NCI-H510A (cell line): ENCODE measurements around the gene WDR48.

Experiments used
- DNase-seq: peaks from one replicate; lab custom pipeline; 2025; lab: John Stamatoyannopoulos, UW

The WDR48 gene

DNA sequence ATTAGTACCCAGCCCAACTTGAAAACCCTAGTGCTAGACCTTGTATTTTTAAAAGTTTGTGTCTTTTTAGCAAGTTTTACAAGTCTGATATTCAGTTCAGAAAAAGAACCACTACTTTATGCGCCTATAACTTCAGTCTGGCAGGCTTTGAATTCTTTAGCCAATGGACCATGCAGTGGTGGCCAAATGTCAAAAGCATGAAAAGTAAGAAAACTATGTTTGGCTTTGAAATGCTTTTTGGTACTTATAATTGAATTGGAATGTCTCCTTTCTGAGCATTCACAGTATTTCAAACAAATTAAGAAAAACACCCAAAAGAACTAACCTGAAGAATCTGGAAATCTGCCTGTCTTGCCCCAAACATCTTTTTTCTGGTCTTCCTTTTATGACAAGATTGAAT lies 12.8 kb downstream of the WDR48 start:
- DNase-seq = no peak

DNA sequence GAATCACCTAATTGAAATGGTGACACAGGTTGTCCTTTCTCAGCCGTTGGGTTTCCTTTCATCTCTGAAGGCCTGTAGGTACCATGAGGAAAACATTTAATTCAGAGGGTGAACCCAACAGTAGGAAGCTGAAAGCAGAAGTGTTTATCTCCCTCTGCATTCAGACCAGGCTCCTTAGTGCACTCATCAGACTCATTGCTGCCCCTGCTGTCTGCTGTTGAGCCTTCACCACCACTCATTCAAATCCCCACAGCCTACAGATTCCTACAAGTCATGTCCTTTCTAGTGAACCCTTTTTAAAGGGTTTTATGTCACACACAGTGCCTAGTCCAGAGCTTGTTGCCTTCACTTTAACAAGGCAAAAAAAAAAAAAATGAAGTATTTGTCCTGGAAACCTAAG lies 13.4 kb downstream of the WDR48 start:
- DNase-seq = no peak

DNA sequence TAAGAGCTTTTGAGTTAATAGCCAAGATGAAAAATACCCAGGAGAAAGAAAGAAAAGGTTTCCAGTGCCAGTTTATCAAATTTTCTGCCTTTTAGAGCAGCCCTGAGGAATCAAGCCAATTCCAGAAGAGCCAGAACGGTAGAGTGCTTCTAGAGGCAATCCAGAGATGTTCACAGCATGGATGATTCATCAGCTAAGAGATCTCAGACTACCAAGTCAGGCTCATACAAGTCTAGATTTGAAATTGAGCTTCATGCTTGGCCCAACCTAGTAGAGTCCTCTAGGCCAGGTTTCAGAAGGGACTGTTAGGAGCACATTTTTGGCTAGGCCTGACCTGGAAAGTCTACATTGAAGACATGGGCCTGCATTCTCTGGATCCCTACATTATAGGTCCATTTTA lies 15.5 kb downstream of the WDR48 start:
- DNase-seq = no peak

DNA sequence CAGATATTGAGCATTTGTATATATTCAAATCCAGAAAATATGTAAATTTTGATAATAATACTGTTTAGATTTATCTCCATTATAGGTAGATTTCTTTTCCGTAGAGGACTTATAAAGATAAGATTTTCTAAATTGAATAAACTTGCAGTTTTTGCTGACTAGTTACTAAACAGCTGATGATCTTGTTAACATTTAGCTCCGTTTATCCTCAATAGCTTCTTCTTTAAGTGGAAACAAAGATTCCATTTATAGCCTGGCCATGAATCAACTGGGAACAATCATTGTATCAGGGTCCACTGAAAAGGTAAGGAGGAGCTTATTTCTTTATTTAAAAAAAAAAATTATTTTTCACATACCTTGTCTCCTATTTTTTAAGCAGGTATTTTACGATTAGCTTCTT lies 16.7 kb downstream of the WDR48 start:
- no peak for DNase-seq

DNA sequence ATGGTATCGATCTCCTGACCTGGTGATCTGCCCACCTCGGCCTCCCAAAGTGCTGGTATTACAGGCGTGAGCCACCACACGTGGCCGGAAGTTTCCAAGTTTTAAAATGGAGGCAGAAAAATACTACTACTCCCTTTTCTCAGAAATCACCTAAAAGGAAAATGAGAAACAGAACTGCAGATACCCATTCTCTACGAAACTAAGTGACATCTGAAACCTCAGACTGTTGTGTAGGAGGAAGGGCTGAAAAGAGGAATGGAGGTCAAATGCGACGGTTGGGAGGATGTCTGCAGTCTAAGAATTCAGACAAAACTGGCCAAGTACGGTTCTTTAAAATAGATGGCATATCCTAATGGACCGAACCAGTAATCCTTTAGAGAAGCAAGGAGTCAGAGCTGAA lies 24.1 kb downstream of the WDR48 start:
- DNase-seq = no peak

DNA sequence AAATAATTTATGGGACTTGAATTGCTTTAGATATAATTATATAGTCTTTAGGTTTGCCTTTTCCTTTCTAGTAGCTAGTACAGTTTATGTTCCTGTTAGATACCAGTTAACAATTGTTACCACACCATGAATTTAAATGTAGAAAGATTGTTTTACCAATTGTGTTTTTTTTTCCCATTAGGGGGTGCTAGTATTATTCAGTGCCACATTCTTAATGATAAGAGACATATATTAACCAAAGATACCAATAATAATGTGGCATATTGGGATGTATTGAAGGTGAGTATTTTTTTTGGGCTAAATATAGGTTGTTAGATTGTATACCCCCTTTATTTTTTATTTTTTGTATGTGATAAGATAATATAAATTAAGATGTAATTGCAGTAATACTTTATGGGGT lies 27.7 kb downstream of the WDR48 start:
- DNase-seq = no peak

DNA sequence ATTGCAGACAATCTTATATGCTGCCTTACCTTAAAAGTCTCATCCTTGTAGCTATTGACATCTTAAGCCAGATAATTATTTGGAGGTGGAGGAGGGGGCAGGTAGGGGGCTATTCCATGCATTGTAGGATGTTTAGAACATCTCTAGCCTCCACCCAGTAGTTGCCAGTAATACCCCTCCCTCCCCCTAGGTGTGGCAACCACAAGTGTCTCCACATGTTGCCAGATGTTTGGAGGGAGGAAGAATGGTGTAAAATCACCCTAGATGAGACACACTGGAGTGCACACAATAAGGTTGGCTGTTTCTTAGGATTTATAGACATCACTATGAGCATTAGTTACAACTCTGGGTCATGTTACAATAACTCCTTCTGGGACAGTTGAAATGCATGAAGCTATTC lies 28.2 kb downstream of the WDR48 start:
- no peak for DNase-seq

DNA sequence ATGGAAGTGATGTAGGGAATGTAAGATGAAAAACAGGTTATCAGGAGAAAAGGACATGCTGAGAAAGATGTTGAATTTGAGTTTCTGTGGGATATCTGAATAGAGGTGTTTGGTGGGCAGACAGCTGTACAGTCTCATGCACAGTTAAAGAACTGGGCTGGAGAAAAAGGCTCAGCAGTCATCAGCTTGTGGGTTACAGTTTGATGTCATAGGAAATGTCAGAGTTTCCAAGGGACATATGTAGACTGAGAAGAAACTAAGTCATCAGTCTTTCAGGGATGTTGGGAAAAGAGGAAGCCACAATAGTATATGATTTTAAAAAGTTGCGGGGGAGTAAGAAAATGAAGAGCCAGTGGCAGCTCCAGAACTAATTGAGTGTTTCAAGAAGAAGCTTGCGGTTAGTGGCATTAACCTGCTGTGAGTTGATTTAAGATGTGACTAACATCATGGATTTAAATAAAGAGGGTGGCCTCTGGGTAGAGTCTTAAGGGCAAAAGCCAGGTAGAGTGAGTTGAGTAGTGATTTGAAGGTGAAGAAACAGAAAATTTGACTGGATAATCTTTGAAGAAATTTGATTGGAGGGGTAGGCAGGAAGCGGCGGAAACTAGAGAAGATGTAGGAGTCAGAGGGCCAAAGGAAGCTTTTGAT lies 31.0 kb downstream of the WDR48 start:
- DNase-seq = no peak

DNA sequence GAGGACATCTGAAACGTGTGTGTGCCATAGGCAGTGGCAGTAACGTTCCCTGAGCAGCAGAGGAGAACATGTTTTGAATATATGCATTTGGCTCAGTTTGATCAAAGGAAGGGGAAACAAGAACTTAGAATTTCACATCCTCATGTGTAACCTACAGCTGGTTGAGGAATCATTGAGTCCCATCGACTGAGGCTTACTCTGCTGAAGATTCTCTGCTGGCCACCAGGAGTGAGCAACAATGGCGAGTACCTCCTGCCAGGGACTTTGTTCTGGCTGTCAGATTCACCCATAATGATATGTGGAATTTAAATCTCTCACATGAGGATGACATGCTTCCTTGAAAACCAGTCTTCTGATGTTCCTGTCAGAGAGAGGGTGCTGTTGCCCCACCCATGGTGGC lies 34.3 kb downstream of the WDR48 start:
- DNase-seq = no peak

DNA sequence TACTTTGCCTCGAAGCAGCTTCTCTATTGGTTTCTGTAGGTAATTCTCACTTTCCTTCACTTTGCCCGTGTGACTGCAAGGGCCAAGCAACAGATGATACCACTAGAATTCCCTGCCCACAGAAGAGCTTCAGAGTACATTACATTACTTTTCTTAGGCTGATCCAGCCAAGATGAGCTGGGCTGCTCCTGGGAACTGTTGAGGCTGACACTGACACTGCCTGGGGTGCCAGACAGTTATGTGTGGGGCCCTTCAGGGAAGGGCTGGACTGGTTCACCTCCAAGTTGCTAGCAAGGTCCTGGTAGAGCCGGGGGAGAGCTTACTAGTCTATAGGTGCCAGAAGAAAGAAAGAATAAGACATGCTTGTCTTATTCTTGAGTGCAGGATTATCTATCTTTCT lies 36.6 kb downstream of the WDR48 start:
- no peak for DNase-seq

DNA sequence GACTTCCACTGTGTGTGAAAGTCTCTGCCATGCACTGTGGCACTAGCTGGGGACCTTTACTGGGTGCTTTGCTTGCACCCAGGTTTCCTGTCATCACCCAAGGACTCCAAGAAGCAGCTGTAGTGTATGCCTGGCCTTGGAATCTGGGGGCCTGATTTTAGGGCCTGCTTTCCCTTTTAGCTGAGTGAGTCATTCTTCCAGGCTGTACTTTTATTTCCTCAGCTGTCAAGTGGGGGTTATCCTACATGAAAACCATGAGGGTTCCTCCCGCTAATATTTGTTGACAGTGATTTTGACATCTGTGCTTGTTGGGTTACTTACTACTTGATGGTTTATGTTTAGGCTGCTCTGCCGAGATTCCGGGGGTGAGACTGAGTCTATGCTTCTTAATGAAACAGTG lies 37.1 kb downstream of the WDR48 start:
- no peak for DNase-seq

DNA sequence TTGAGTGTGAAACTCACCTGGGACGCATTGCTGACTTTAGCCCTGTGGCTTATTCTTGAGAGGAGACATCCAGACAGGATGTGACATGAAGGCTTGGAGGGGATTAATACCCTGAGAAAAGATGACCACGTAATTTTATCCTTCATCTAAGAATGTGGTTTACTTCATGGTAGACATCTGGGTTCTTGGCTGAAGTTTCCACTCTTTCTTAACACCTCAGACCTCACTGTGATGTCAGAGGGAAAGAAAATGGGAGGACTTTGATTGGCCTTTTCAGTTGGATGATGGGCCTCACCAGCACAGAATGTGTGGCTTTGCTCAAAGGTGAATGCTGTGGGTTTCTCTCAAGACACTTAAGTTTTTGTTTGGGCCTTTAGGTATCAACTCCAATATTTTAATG lies 39.1 kb downstream of the WDR48 start:
- DNase-seq = no peak

DNA sequence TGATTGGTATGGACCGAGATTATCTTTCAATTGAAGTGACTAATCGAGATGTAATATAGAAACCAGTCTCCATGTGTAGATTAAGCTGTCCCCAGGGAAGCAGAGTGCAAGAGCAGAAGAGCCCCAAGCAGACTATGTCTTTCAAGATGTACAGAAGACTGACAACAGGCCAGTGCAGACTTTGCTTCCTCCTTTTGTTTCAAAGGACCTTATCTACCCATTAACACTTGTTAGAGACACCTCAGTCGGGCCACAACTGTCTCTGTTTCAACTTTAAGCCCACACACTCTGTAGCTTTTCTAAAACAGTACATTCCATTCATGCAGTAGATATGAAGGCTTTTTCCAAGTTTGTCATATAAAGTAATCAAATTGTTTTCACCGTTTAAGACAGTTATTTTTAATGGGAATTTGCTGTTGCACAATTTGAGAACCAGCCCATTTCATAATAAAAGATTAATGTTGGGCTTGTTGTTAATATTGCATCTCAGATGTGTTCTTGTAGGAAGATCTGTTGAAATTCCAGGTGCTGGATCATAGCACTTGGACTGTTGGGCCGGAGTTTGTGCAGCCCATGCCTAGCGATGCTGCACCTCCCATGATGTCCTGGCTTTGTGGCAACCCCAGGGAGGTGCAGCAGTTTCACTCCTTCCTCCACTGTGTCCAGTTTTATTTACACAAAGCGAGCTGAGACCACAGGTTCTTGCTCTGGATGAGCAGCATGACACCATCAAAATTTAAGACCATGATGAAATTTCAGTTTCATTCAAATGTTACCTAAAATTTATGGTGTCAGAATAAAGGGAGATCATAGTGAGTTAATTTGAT lies 43.2 kb downstream of the WDR48 start:
- DNase-seq = no peak

DNA sequence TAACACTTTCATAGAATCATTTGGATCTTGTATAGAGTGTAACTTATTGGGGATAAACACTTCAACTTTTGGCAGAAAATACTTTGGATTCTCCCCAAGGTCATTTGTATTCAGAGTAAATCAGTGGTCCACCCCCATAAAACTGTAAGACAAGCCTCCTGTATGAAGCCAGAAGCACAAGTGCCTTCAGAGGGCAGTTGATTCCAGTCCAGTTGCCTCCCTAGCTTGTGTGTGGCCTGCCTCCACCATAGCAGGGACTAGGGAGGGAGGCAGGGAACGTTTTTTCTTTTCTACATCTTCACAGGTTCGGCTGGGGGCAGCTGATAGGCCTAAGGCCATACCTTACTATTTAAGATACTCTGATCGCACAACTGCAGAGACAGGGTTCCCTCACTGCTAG lies 44.0 kb downstream of the WDR48 start:
- DNase-seq = no peak

DNA sequence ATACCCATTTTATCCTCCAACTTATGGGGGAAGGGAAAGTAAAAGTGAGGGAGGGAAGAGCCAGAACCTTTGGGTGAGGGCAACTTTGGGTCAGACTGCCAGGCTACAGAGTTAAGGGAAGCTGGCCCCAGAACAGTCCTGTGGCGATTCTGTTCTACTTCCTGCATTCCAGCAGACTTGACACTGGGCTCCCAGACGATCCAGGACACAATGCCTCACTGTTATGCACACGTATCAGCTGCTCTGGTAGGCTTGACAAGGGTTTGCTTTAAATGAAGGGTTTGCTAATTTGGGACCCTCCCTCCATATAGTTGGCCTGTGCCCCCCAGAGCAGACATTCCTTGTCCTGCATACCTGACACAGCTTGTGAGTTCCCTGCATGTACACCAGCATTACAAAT lies 45.0 kb downstream of the WDR48 start:
- DNase-seq = no peak

DNA sequence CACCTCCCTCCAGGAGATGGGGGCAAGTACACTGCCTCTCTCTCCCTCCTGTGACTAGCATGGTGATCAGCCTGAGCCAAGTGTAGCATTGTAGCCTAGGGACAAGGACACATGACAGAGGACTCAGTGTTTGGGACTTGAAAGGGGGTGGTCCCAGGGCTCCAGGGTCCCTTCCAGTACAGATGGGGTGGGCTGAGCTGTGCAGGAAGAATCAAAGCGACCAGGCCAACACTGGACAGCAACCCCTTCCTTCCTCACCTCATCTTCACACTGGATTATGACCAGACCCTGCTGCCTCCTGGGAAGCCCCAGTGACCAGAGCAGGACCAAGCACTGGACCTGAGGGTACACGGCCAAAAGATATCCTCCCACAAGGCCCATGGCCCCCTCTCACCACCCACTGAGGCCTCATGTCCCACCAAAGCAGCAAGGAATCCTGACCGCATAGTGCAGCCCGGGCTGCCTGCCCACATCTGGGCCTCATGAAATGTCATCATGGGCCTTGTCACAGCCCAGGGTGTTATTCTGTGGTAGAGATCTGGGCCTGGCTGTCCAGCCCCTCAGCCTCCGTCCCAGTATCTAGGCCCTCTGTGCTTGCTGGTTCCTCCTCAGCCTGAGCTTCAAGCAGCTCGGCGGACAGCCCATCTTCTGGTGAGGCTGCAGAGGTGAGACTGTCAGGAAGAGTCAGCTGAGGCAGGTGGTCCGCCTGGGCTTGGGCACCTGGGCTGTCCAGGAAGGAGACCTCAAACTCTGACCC lies 46.1 kb downstream of the WDR48 start:
- DNase-seq = no peak

DNA sequence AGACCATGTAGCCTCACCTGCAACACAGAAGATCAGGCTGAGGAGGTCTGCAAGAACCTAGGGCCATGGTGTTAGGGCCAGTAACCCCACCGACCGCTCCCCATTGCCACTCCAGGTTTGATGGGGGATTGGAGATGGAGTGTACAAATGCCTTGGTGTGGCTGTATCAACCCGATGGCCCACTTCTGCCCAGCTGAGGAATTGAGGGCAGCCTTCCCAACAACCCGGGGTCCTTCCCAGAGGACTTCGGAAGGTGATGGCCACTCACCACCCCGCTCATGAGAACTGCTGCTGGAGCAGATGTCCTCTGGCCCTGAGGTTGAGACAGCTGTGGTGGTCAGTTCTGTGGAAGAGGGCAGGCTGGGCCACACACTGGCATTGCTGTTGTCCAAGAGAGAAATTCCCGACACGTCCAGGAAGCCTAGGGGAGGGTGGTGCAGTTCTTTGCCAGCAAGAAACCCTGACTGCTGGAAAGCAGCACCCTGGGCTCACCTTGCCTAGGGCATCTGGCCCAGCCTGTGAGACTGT lies 46.7 kb downstream of the WDR48 start:
- no peak for DNase-seq

DNA sequence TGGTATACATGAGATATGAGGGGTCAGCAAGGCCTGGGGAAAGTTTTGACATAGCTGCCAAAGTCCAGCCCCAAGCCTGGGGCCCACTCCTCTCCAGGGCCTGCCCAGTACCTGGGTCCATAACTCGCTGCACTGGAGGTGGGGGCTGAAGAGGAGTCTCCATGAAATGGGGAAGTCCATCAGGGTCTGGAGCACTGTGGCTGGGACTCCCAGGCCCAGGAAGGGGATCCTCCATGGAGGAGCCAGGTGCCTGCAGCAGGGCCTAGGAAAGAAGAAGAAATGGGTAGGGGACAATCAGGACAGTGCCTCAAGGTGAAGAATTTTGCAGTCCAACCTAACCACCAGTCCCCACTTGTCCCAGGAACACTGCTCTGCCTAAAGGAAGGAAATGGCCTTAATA lies 47.4 kb downstream of the WDR48 start:
- DNase-seq = no peak

DNA sequence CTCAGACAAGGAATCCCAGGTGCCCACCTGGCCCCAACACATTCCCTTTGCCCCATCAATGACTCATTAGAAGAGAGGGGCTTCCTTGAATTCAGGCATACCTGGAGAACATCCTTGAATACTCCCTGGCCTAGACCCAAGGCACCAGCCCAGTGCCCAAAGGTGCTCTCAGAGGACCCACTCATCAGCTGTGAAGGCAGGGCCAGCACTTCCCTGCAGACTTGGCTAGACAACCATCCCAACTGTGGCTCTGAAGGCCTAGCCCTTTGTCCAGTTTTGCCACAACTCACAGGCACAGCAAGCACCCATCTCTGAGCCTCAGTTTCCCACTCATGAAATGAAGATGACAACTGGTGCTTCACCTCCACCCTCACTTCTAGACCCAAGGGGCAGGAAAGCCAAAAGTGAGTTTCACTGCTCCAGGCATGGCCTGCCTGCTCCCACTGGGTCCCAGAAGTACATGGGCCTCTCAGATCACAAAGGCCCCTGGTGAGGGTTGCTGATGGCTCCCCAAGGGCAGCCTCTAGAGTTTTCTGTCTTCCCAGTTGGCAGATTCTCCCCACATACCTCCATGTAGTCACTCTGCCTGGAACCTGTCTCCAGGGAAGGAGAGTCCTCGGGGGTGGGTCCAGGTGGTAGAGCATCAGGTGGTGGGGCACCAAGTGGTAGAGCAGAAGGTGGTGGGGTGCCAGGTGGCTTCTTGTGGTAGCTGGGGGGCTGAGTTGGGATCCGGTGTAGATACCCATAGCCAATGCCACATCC lies 48.1 kb downstream of the WDR48 start:
- no peak for DNase-seq

DNA sequence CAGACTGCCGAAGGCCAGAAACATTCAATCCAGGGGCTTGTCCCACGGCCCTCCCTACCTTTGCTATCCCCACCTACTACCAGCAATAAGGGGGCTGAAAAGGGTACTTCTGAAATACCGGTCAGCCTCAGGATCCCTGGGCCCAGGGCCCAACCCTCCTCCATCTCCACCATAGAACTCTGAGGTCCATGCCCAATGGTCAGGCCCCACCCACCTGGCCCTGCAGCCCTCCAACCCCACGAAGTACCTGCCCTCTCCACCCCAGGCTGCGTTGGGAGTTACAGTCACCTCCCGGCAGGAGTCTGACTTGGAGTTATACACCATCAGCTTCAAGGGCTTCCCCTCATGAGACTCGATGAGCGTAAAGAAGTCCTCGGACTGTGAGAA lies 48.7 kb downstream of the WDR48 start:
- no peak for DNase-seq

DNA sequence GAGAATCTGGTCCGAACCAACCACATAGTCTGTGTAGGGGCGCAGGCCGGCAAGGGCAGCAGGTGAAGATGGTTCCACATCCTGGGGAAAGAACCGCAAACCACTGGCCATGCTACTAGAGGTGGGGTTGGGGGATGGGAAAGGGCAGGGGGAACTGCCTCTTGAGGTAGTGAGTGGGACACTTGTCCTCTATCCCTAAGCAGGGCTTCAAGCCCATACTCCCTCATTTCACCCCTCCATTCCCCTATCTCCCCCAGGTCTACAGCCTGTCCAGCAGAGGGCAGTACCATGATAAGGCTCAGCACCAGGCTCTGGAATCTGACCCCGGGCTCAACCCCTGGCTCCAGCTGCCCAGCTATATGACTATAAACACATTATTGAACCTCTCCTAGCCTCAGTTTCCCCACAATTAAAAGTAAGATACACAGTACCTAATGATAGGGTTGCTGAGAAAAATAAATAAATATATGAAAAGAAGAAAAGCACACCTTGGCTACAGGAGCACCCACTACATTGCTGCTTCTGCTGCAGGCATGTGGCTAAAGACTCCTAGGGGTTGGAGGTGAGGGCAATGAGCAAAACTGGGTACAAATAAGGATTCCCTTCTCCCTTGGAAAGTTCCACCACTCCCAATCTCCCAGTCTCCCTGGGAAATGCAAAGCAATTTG lies 49.3 kb downstream of the WDR48 start:
- DNase-seq = no peak
